ENCODE measurements around the gene ZPR1.

ZPR1 gene

DNA sequence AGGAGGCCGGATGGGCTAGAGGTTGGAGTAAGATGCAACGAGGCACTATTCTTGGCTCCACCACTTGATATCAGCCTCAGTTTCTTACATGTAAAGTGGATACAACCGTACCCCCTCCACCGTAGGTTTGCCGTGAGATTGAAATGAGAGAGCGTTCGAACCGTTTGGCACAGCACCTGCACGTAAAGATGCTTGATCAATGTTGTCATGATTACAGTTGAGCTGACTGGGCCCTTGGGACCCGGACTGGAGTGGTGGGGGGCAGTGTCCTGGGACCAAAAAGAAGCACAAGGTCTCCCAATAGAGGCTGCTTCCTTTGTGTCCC is 45.6 kb upstream of the ZPR1 start:
- in situ Hi-C loops (cut with HindIII; ENCODE audit: low sequenced_read_pairs), result no loop called here
- H3K4me3 ChIP-seq (ENCODE audit: low read depth, low read length), result no peak overlapping the region
- DNase-seq (ENCODE audit: low read depth), result no peak
- TF ChIP-seq CTCF (IDR thresholded peaks at IDR 0.05; ENCODE audit: low read depth, low read length, missing control alignments), result no peak

DNA sequence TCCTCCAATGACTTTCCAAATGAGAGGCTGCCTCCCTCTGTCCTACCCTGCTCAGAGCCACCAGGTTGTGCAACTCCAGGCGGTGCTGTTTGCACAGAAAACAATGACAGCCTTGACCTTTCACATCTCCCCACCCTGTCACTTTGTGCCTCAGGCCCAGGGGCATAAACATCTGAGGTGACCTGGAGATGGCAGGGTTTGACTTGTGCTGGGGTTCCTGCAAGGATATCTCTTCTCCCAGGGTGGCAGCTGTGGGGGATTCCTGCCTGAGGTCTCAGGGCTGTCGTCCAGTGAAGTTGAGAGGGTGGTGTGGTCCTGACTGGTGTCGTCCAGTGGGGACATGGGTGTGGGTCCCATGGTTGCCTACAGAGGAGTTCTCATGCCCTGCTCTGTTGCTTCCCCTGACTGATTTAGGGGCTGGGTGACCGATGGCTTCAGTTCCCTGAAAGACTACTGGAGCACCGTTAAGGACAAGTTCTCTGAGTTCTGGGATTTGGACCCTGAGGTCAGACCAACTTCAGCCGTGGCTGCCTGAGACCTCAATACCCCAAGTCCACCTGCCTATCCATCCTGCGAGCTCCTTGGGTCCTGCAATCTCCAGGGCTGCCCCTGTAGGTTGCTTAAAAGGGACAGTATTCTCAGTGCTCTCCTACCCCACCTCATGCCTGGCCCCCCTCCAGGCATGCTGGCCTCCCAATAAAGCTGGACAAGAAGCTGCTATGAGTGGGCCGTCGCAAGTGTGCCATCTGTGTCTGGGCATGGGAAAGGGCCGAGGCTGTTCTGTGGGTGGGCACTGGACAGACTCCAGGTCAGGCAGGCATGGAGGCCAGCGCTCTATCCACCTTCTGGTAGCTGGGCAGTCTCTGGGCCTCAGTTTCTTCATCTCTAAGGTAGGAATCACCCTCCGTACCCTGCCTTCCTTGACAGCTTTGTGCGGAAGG is 44.8 kb upstream of the ZPR1 start:
- TF ChIP-seq CTCF (IDR thresholded peaks at IDR 0.05; ENCODE audit: low read depth, low read length, missing control alignments), result no peak
- in situ Hi-C loops (cut with HindIII; ENCODE audit: low sequenced_read_pairs), result no loop called here
- no peak overlapping the region for H3K4me3 ChIP-seq (ENCODE audit: low read depth, low read length)
- DNase-seq (ENCODE audit: low read depth), result no peak

DNA sequence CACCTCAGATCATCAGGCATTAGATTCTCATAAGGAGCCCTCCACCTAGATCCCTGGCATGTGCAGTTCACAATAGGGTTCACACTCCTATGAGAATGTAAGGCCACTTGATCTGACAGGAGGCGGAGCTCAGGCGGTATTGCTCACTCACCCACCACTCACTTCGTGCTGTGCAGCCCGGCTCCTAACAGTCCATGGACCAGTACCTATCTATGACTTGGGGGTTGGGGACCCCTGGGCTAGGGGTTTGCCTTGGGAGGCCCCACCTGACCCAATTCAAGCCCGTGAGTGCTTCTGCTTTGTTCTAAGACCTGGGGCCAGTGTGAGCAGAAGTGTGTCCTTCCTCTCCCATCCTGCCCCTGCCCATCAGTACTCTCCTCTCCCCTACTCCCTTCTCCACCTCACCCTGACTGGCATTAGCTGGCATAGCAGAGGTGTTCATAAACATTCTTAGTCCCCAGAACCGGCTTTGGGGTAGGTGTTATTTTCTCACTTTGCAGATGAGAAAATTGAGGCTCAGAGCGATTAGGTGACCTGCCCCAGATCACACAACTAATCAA is 44.0 kb upstream of the ZPR1 start:
- DNase-seq (ENCODE audit: low read depth), result no peak
- in situ Hi-C loops (cut with HindIII; ENCODE audit: low sequenced_read_pairs), result no loop called here
- no peak overlapping the region for H3K4me3 ChIP-seq (ENCODE audit: low read depth, low read length)
- TF ChIP-seq CTCF (IDR thresholded peaks at IDR 0.05; ENCODE audit: low read depth, low read length, missing control alignments), result no peak

DNA sequence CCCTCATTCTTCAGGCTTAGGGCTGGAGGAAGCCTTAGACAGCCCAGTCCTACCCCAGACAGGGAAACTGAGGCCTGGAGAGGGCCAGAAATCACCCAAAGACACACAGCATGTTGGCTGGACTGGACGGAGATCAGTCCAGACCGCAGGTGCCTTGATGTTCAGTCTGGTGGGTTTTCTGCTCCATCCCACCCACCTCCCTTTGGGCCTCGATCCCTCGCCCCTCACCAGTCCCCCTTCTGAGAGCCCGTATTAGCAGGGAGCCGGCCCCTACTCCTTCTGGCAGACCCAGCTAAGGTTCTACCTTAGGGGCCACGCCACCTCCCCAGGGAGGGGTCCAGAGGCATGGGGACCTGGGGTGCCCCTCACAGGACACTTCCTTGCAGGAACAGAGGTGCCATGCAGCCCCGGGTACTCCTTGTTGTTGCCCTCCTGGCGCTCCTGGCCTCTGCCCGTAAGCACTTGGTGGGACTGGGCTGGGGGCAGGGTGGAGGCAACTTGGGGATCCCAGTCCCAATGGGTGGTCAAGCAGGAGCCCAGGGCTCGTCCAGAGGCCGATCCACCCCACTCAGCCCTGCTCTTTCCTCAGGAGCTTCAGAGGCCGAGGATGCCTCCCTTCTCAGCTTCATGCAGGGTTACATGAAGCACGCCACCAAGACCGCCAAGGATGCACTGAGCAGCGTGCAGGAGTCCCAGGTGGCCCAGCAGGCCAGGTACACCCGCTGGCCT is 42.5 kb upstream of the ZPR1 start:
- no peak overlapping the region for H3K4me3 ChIP-seq (ENCODE audit: low read depth, low read length)
- no peak for DNase-seq (ENCODE audit: low read depth)
- no peak for TF ChIP-seq CTCF (IDR thresholded peaks at IDR 0.05; ENCODE audit: low read depth, low read length, missing control alignments)
- in situ Hi-C loops (cut with HindIII; ENCODE audit: low sequenced_read_pairs), result no loop called here

- in situ Hi-C loops (cut with HindIII; ENCODE audit: low sequenced_read_pairs), result no loop called here
- TF ChIP-seq CTCF (IDR thresholded peaks at IDR 0.05; ENCODE audit: low read depth, low read length, missing control alignments), result no peak
Observed at GRCh38 chr11:116829525-116830183, 41.8 kb upstream of the ZPR1 start, which contains the start of gene APOC3. Gene APOC3 (plus strand): TSS chr11:116829907. CDS start chr11:116830583, 676 bp downstream.

More at GRCh38 chr11:116829525-116830183, 41.8 kb upstream of the ZPR1 start, which contains the start of gene APOC3:
- DNase-seq (ENCODE audit: low read depth), result no peak
- no peak within 1 kb of the TSS for H3K4me3 ChIP-seq (ENCODE audit: low read depth, low read length)

All from astrocyte of the cerebellum (primary cell).